Panc1 (cell line): ENCODE data around the gene GJA4. TPM values are rescaled to one million over a fixed set of nuclear protein-coding genes. Genes with fewer than 3 reads are reported as not detected.

Experiments used
- ATAC-seq: fragments of 200-7000 bp; cut with Tn5 transposase; 2 replicates; pipeline ENCODE4 v1.9.1; 2020; ENCODE audit warnings: mild to moderate bottlenecking, moderate library complexity
- BruUV-seq: library from RNA; stranded (reverse); fragments of 400-500 nt; replicated peaks from 2 replicates; lab custom pipeline; 2021; lab: Mats Ljungman, UMichigan
- CTCF ChIA-PET: fragments of 300-600 bp; sonication (Branson Sonifier 250); formaldehyde crosslinking; loops from one replicate; lab custom pipeline; 2022; ENCODE audit warnings: antibody characterized with exemption; lab: Charles Lee
- POLR2A ChIA-PET: fragments of 300-600 bp; sonication (Branson Sonifier 250); formaldehyde crosslinking; loops from one replicate; lab custom pipeline; 2022; ENCODE audit warnings: antibody characterized with exemption; lab: Charles Lee
- DNase-seq: peaks from one replicate; pipeline ENCODE4 v3.0.0-alpha.2; 2010; ENCODE audit warnings: low read depth, low spot score
- H3K27ac ChIP-seq: 2 replicates; pipeline ENCODE4 v1.5.1; 2011; ENCODE audit warnings: mild to moderate bottlenecking, low read length, inconsistent platforms
- H3K27me3 ChIP-seq: fragments of 200-500 bp; sonication (Bioruptor generic); 2 replicates; pipeline ENCODE4 v1.6.0; 2014; ENCODE audit warnings: low read length, inconsistent platforms; ENCODE audit not compliant: control insufficient read depth, insufficient read depth
- H3K36me3 ChIP-seq: fragments of 200-500 bp; sonication (Bioruptor generic); 2 replicates; pipeline ENCODE4 v1.5.1; 2014; ENCODE audit warnings: inconsistent platforms, mild to moderate bottlenecking, low read length, moderate library complexity; ENCODE audit not compliant: control insufficient read depth, insufficient read depth
- H3K4me1 ChIP-seq: 2 replicates; pipeline ENCODE4 v1.5.1; 2011; ENCODE audit warnings: inconsistent platforms, mild to moderate bottlenecking, low read length, moderate library complexity; ENCODE audit not compliant: control insufficient read depth, insufficient read depth
- H3K4me3 ChIP-seq, 2 experiments: 2 replicates each; pipeline ENCODE4 v1.5.1; 2011 to 2012; ENCODE audit warnings: low read depth in 2 of 2, low read length in 2 of 2, mild to moderate bottlenecking in 2 of 2, inconsistent platforms in 1 of 2, moderate library complexity in 1 of 2
- H3K9me3 ChIP-seq: fragments of 200-500 bp; sonication (Bioruptor generic); 2 replicates; pipeline ENCODE4 v1.5.1; 2014; ENCODE audit warnings: low read depth, mild to moderate bottlenecking, inconsistent platforms, low read length, moderate library complexity; ENCODE audit not compliant: control insufficient read depth, insufficient read depth
- CTCF ChIP-seq: fragments of 450-650 bp; IDR thresholded peaks from 2 replicates; pipeline ENCODE4 v1.5.1; 2017; ENCODE audit warnings: mild to moderate bottlenecking
- POLR2AphosphoS5 ChIP-seq: IDR thresholded peaks from 2 replicates; pipeline ENCODE4 v1.6.1; 2012; ENCODE audit warnings: mild to moderate bottlenecking, low read depth, low read length, moderate library complexity
- REST ChIP-seq, 2 experiments: IDR thresholded peaks; 2 replicates each; pipeline ENCODE4 v1.6.1; 2011 to 2012; ENCODE audit warnings: low read depth in 2 of 2, control low read depth in 1 of 2, low read length in 1 of 2, mild to moderate bottlenecking in 1 of 2, moderate library complexity in 1 of 2; ENCODE audit not compliant: insufficient read depth in 1 of 2
- SIN3A ChIP-seq: IDR thresholded peaks from 2 replicates; pipeline ENCODE4 v1.6.1; 2012; ENCODE audit warnings: low read depth, mild to moderate bottlenecking, low read length, moderate library complexity, borderline replicate concordance; ENCODE audit not compliant: insufficient read depth
- TCF7L2 ChIP-seq: IDR thresholded peaks from 2 replicates; pipeline ENCODE4 v1.6.1; 2011; ENCODE audit warnings: mild to moderate bottlenecking, low read depth, low read length, inconsistent platforms
- in situ Hi-C: cut with HindIII; loops from 2 replicates; pipeline ENCODE4 v1.10.0; 2016; ENCODE audit warnings: low sequenced_read_pairs, low pct_unique_long_range_greater_than_20kb
- intact Hi-C: fragments of 100-400 bp; cut with micrococcal nuclease; formaldehyde crosslinking; loops from one replicate; pipeline ENCODE4 v1.10.0; 2022; ENCODE audit not compliant: unreplicated experiment
- total RNA-seq: library from RNA; stranded (reverse); gene quantifications from one replicate; pipeline ENCODE4 v1.2.1, GENCODE V29; 2021; ENCODE audit not compliant: unreplicated experiment

GJA4 gene
- total RNA-seq, 1 experiment from 2014 or later = not detected

DNA sequence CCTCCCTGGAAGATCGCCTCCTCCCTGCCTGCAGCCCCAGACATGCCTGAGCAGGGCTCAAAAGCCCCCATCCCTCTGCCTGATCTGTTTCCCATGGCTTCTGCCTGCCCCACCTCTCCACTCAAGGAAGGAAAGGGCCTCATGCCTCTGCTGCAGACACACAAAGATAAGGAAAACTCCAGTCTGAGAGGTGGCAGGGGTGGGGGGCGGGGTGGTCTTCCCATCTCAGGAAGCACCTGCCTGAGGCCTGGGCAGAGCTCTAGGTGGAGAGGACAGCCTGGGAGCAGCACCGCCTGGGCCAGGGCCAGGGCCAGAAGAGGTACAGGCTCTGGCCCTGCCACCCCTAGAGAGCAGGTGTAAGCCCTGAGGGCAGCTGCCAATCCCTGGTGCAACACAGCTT lies 15.9 kb upstream of the GJA4 start:
- no TSS peak for BruUV-seq
- Histone ChIP-seq H3K4me3 (no peak overlapping the region), H3K27me3 (peaks cover 3% of the 10 kb centered on the region), H3K27ac (no peak overlapping the region), H3K4me1 (peaks cover 5% of the 10 kb centered on the region; the same call in 1 of the 2 replicates), H3K9me3 (no peaks in the 10 kb centered on the region), H3K36me3 (peaks cover under 1% of the 10 kb centered on the region; the same call in 1 of the 2 replicates)
- TF ChIP-seq REST (IDR thresholded peaks at IDR 0.05; ENCODE audit: insufficient read depth in 1 of 2, low read depth in 2 of 2, low read length in 1 of 2) (no peak), SIN3A (no peak), CTCF (no peak), POLR2AphosphoS5 (no peak), TCF7L2 (no peak)
- ChIA-PET CTCF (no interaction called here), POLR2A (no interaction called here)
- DNase-seq (no peak), ATAC-seq (no peak)
- intact Hi-C loops = no loop called here
- in situ Hi-C loops = no loop called here

- H3K4me3 ChIP-seq = no peak overlapping the region
- TF ChIP-seq POLR2AphosphoS5 (no peak), SIN3A (no peak), TCF7L2 (no peak), REST (IDR thresholded peaks at IDR 0.05; ENCODE audit: insufficient read depth in 1 of 2, low read depth in 2 of 2, low read length in 1 of 2) (no peak), CTCF (no peak)
- H3K27me3 ChIP-seq = peaks cover 3% of the 10 kb centered on the region
- DNase-seq (no peak), ATAC-seq (no peak)
- intact Hi-C loops = no loop called here
- BruUV-seq = no TSS peak
- no peaks in the 10 kb centered on the region for H3K9me3 ChIP-seq
- peaks cover 5% of the 10 kb centered on the region; the same call in 1 of the 2 replicates for H3K36me3 ChIP-seq
- ChIA-PET POLR2A (no interaction called here), CTCF (no interaction called here)
- in situ Hi-C loops = no loop called here
- peaks cover 5% of the 10 kb centered on the region; the same call in 1 of the 2 replicates for H3K4me1 ChIP-seq
- no peak overlapping the region for H3K27ac ChIP-seq
Observed at GRCh38 chr1:34777519-34778321, 15.1 kb upstream of the GJA4 start.
